LNCaP clone FGC (cell line): ENCODE data around the gene FAM228A.

Experiments used
- DNase-seq: peaks from one replicate; pipeline ENCODE4 v3.0.0-alpha.2; 2011; ENCODE audit warnings: low read depth
- H3K4me3 ChIP-seq: 2 replicates; pipeline ENCODE4 v1.5.1; 2011; ENCODE audit warnings: mild to moderate bottlenecking, low read depth, low read length, control low read depth
- TF ChIP-seq, protein P1 (sequence below): IDR thresholded peaks from 2 replicates; pipeline ENCODE4 v1.5.1; 2012; ENCODE audit warnings: mild to moderate bottlenecking; ENCODE audit not compliant: control insufficient read depth, insufficient read depth; ENCODE audit errors: extremely low read depth

Gene FAM228A

DNA sequence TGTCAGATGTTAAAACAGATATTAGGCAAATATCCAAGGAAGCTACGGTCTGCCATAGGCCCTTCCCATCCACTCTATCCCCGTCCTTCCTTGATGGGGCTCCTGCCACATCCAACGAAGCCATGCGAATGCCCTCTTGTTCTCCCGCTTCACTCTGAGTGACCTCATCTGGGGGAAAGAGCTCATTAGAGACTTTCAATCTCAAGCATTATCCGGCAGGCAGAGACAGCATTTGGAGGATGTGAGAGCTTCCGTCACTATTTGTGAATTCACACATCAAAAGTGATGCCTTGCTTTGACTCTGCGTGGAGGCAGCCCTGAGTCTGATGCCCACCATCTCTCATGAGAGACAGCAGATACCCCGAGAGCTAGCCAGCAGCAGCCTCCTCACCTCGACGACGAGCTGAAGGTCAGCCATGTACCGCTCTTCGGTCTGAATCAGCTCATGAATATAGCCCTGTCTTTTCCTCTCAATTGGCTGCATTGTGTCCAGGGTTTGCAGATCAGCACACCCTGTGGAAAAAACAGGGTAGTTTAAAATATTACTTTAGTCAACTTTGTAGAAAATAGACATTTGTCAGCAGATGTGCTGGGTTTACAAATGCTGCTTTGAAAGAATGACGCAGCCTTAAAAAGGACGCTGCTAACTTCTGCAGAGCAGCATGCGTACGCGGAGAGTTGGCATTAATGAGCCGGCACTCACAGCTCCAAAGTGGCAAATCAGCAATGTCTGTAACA is 45.9 kb downstream of the FAM228A start:
- no peak for DNase-seq
- TF ChIP-seq, protein P1, sequence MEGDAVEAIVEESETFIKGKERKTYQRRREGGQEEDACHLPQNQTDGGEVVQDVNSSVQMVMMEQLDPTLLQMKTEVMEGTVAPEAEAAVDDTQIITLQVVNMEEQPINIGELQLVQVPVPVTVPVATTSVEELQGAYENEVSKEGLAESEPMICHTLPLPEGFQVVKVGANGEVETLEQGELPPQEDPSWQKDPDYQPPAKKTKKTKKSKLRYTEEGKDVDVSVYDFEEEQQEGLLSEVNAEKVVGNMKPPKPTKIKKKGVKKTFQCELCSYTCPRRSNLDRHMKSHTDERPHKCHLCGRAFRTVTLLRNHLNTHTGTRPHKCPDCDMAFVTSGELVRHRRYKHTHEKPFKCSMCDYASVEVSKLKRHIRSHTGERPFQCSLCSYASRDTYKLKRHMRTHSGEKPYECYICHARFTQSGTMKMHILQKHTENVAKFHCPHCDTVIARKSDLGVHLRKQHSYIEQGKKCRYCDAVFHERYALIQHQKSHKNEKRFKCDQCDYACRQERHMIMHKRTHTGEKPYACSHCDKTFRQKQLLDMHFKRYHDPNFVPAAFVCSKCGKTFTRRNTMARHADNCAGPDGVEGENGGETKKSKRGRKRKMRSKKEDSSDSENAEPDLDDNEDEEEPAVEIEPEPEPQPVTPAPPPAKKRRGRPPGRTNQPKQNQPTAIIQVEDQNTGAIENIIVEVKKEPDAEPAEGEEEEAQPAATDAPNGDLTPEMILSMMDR, result no peak
- H3K4me3 ChIP-seq, result no peak overlapping the region

DNA sequence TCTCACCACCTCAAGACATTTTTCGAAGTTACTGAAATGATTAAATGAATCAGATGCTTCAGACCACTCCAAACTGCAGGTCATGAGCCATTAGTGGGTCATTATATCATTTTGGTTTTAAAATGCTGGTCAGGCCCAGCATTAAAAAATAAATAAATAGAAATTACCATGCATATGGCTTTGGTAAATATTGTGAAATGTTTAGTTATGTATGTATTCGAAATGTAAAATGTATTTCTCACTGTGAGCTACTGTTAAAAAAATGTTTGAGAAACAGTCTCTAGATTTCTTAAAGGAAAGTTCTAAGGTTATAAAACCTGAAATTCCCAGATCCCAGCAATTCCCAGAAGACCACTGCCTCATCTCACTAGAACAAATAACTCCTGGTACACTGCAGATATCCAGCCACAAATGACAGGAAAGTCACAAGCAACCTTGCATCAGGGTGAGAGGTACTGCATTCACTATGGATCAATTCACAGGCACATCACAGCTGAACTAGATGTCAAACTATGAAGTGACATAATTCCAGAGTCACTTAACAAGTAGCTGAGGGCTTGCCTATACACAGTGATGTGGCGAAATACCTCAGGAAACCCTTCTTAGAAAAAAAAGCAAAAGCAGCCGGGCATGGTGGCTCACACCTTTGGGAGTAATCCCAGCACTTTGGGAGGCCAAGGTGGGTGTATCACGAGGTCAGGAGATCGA is 46.6 kb downstream of the FAM228A start:
- no peak overlapping the region for H3K4me3 ChIP-seq
- TF ChIP-seq, protein P1, result no peak
- no peak for DNase-seq

DNA sequence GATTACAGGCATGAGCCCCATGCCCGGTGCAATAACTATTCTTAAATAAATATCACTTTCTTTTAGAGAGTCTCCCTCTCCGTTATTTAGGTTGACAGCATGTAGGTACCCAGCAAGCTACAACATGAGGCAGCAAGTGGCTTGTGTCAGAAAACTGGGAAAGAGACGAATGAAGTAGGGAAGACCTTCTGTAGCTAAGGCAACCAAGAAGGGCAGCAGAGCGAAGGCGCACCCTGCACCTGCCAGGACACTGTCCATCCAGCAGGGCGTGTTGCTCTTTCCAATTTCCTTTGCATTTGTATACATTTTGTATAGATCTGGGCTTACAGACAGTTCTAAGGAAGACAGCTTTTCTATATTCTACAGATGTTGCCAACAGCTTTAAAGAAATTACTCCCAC is 48.1 kb downstream of the FAM228A start:
- no peak overlapping the region for H3K4me3 ChIP-seq
- DNase-seq, result no peak
- TF ChIP-seq, protein P1, result no peak

DNA sequence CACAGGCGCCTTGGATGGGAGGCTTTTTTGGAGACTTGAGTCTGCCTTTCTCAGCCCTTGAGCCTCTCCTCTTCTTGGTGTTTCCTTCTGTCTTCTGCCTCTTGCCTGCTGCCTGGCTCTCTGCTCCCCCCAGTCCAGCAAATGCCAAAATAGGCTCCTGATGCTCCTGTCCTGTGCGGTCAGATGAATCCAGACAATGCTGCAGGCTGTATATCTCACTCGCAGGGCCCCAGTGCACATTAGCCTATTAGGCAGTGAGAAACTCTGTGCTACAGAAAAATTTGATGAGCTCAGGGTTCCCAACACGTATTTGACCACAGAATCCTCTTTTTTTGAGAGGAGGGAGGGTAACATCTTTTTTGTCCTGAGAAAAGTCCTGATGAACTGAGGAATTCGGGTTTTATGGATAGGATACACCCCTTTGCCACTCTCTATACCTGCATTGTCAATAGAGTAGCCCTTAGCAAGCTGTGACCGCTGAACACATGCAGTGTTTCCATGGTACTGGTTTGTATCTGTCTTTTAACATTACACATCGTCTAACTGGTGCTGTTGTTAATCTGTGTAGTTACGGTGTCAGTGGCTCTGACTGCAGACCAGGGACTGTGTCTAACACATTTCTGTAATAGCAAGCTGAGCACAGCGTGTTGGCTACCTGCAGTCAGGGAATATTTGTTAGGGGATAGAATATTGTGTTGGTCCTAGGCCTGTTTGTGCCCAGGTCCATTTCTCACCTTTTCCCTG is 50.8 kb downstream of the FAM228A start:
- no peak for DNase-seq
- TF ChIP-seq, protein P1, result no peak
- no peak overlapping the region for H3K4me3 ChIP-seq

DNA sequence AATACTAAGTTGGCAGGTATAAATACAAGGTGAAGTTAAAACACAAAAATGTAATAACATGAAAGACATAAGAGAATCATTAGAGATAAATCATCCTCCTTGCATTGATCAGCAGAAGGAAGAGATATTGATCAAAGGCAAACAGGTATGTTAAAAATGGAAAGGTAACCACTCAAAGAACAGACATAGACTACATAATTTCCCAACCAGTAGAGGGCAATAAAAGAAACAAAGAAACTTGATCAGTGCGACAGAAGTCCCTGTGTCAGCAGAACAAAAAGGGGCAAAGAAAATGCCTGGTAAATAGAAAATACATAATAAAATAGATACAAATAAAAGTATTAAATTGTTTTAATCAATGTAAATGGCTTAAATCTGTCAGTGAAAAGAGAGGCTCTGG is 53.6 kb downstream of the FAM228A start:
- H3K4me3 ChIP-seq, result no peak overlapping the region
- no peak for DNase-seq
- TF ChIP-seq, protein P1, result peak; percentile 44

DNA sequence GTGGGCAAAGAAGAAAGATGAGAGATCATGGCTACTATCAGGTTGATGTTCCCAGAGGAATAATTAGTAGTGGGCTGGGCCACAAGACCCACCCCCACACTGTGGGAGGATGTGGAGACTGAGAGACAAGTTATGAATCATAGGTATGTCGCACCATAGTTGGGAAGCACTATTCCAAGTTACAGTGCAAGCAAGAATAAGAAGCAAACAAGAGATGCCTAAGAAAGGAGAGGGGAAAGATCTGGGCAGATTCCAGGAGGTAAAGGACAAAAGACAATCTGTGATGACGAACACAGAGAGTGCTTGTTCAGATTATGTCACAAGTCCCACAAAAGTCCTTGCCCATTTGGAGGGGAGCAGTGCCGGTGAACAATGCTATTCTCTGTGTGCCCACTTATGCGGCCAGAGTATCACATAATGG is 56.6 kb downstream of the FAM228A start:
- TF ChIP-seq, protein P1, result no peak
- DNase-seq, result no peak
- H3K4me3 ChIP-seq, result no peak overlapping the region
